Left cardiac atrium (tissue), 4 donors: ENCODE results near the gene TANGO2. TPM values are rescaled to one million over a fixed set of nuclear protein-coding genes. Genes with fewer than 3 reads are reported as not detected.
A peak's percentile ranks its signal among the peaks of the same experiment; 100 is the strongest.

Source experiments
- ATAC-seq, 2 donors: fragments of 200-7000 bp; cut with Tn5 transposase; one replicate each; pipeline ENCODE4 v1.9.1; 2020; ENCODE audit warnings: mild to moderate bottlenecking in 2 of 2, moderate library complexity in 2 of 2
- DNase-seq: peaks from one replicate; pipeline ENCODE4 v3.0.0-alpha.2; 2020
- intact Hi-C, 2 donors: fragments of 100-400 bp; cut with DNase I; formaldehyde crosslinking; loops; one replicate each; pipeline versions ENCODE4 v1.14.1 to v1.15.1; 2022 to 2023
- total RNA-seq, 2 donors: library from RNA; stranded (reverse); fragmentation: NEBNext Ultra II Directional; extraction: Animal tissue kit (Norgen Biotek cat#: 25700); gene quantifications; one replicate each; pipeline ENCODE4 v1.2.1, GENCODE V29; 2021
- donor health status: DM: no; HTN: yes; CAD: no.
- donor health status: DM: no; HTN: yes; CAD: no; lungs with severe emphysema.
- donor health status: DM: yes; HTN: yes; CAD: no.
- donor health status: Dilated cardiomyopathy.

Gene TANGO2
- total RNA-seq, 2 donors from 2014 or later, result 55.0 to 80.0 TPM

- ATAC-seq, result peak in 1 of 2 donors; percentile 7
- intact Hi-C loops, result loop anchor here in 1 of 2 donors (10.0 kb wide), 1 partner anchor 82 kb away; the partner anchor contains the start of genes RANBP1 and TRMT2A
- DNase-seq, result no peak
Observed at GRCh38 chr22:20032407-20032991, 11.6 kb downstream of the TANGO2 start.

- DNase-seq (peak; percentile 46), ATAC-seq (peak; percentile 62 to 84)
- intact Hi-C loops, result loop anchor here in 1 of 2 donors (10.0 kb wide), 1 partner anchor 82 kb away; the partner anchor contains the start of genes RANBP1 and TRMT2A
Observed at GRCh38 chr22:20033045-20033706, 12.3 kb downstream of the TANGO2 start.

GRCh38 chr22:20034143-20034542 lies 13.2 kb downstream of the TANGO2 start:
- DNase-seq, result no peak
- no peak for ATAC-seq
- intact Hi-C loops, result loop anchor here in 1 of 2 donors (10.0 kb wide), 1 partner anchor 81 kb away; the partner anchor contains the start of genes RANBP1 and TRMT2A

GRCh38 chr22:20035375-20036083 lies 14.6 kb downstream of the TANGO2 start:
- intact Hi-C loops, result loop anchor here in 1 of 2 donors (10.0 kb wide), 1 partner anchor 79 kb away; the partner anchor contains the start of genes RANBP1 and TRMT2A
- DNase-seq (no peak), ATAC-seq (no peak)

GRCh38 chr22:20036084-20036482 lies 15.2 kb downstream of the TANGO2 start:
- ATAC-seq, result no peak
- intact Hi-C loops, result loop anchor here in 1 of 2 donors (10.0 kb wide), 1 partner anchor 79 kb away; the partner anchor contains the start of genes RANBP1 and TRMT2A
- DNase-seq, result no peak

GRCh38 chr22:20036535-20037392 lies 15.9 kb downstream of the TANGO2 start:
- intact Hi-C loops, result loop anchor here in 1 of 2 donors (10.0 kb wide), 1 partner anchor 78 kb away; the partner anchor contains the start of genes RANBP1 and TRMT2A
- DNase-seq (no peak), ATAC-seq (no peak)

GRCh38 chr22:20037419-20037818 lies 16.5 kb downstream of the TANGO2 start:
- no peak for ATAC-seq
- intact Hi-C loops, result loop anchor here in 1 of 2 donors (10.0 kb wide), 1 partner anchor 77 kb away; the partner anchor contains the start of genes RANBP1 and TRMT2A
- no peak for DNase-seq

- intact Hi-C loops, result loop anchor here in 1 of 2 donors (10.0 kb wide), 1 partner anchor 76 kb away; the partner anchor contains the start of genes RANBP1 and TRMT2A
- DNase-seq (no peak), ATAC-seq (no peak)
Observed at GRCh38 chr22:20038574-20038973, 17.7 kb downstream of the TANGO2 start.

GRCh38 chr22:20039683-20040325 lies 18.9 kb downstream of the TANGO2 start:
- intact Hi-C loops, result loop anchor here in 1 of 2 donors (10.0 kb wide), 1 partner anchor 75 kb away; the partner anchor contains the start of genes RANBP1 and TRMT2A
- no peak for DNase-seq
- ATAC-seq, result no peak

GRCh38 chr22:20040327-20041200 lies 19.7 kb downstream of the TANGO2 start:
- no peak for DNase-seq
- no peak for ATAC-seq
- intact Hi-C loops, result no loop called here

GRCh38 chr22:20043057-20043996 lies 22.4 kb downstream of the TANGO2 start:
- intact Hi-C loops, result no loop called here
- ATAC-seq, result no peak
- DNase-seq, result no peak

GRCh38 chr22:20043997-20044342 lies 23.1 kb downstream of the TANGO2 start:
- no peak for ATAC-seq
- intact Hi-C loops, result no loop called here
- DNase-seq, result no peak

- intact Hi-C loops, result no loop called here
- no peak for ATAC-seq
- DNase-seq, result no peak
Observed at GRCh38 chr22:20044495-20045151, 23.7 kb downstream of the TANGO2 start.

- no peak for ATAC-seq
- intact Hi-C loops, result no loop called here
- DNase-seq, result no peak
Observed at GRCh38 chr22:20046730-20047129, 25.8 kb downstream of the TANGO2 start.

GRCh38 chr22:20051927-20052308 lies 31.0 kb downstream of the TANGO2 start:
- no peak for ATAC-seq
- DNase-seq, result no peak
- intact Hi-C loops, result no loop called here
